ENCODE measurements around the gene CD40. TPM values are rescaled to one million over a fixed set of nuclear protein-coding genes. Genes with fewer than 3 reads are reported as not detected.

CD40 gene
- total RNA-seq, 3 donors from 2014 or later = 7.6 to 29.2 (median 10.6) TPM

DNA sequence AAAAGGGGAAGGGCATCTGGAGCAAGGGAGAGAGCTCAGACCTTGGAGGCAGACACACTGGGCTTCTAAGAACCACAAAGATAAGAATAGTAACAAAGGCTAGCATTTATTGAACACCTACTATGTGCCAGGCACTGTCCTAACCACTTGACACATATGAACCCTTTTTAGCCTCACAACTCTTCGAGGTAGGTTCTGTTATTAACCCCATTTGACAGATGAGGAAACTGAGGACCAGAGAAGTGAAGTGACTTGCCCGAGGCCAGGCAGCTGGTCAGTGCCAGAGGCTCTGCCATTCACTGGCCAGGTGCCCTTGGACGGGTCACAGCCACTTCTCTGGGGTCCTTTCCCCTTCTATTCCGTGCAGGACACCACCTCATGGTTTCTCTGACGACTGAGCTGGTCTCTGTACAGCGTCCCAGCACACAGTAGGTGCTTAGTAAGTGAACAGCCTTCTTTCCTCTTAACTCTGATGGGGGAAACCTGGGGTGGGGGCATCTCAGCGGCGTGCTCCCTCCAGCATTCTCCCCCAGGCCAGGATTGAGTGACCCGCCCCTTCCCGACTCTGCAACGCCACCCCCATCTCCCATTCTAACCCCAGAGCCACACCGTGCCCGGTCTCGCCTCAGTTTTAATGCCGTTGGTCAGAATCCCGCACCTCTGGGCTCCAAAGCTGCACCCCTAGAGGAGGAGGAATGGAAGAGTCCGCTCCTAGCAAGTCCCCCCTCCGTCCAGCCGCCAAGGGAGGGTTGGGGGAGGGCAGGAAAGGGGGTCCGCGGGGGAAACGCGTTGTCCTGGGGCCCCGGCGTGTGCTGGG lies 55.7 kb downstream of the CD40 start:
- no peak overlapping the region for H3K4me3 Mint-ChIP-seq
- no peak for DNase-seq
- no peaks in the 10 kb centered on the region for H3K9me3 Mint-ChIP-seq
- H3K36me3 Mint-ChIP-seq (ENCODE audit: insufficient read depth) = no peaks in the 10 kb centered on the region
- no peaks in the 10 kb centered on the region for H3K4me1 Mint-ChIP-seq (ENCODE audit: low read depth)
- peaks cover 53% of the 10 kb centered on the region for H3K27me3 Mint-ChIP-seq (ENCODE audit: low read depth)
- peak in 1 of 2 donors; percentile 17 for ATAC-seq

DNA sequence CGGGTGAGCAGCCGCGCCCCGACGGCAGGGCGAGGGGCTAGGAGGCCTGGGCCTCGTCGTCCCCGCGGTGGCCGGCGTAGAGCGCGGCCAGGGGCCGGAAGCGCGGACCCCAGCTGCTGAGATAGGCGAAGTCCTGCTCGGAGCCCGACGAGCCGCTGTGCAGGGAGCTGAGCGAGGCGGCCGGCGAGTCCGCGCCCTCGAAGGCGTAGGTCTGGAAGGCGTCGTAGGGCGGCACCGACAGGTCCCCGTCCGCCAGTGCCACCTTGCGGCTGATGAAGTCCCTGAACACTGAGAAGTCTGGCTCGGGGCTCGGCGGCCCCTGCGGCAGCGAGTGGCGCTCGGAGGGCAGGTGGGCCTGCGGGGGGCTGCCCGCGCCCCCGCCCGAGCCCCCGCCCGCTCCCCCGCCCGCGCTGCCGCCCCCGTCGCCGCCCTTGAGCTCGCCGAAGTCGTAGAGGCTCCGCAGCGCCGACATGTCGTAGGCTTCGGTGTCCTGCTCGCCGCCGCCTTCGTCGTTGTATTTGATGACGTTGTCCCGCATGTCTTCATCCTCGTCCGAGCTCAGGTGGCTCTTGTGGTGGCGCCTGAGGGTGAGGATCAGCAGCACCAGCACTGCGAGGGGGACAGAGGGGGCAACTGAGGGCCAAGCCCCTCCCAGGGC lies 56.5 kb downstream of the CD40 start:
- Mint-ChIP-seq H3K4me3 (no peak overlapping the region), H3K9me3 (no peaks in the 10 kb centered on the region), H3K4me1 (ENCODE audit: low read depth) (no peaks in the 10 kb centered on the region), H3K27me3 (ENCODE audit: low read depth) (peaks cover 60% of the 10 kb centered on the region), H3K36me3 (ENCODE audit: insufficient read depth) (no peaks in the 10 kb centered on the region)
- peak; percentile 70 for DNase-seq
- peak; percentile 94 to 98 for ATAC-seq

DNA sequence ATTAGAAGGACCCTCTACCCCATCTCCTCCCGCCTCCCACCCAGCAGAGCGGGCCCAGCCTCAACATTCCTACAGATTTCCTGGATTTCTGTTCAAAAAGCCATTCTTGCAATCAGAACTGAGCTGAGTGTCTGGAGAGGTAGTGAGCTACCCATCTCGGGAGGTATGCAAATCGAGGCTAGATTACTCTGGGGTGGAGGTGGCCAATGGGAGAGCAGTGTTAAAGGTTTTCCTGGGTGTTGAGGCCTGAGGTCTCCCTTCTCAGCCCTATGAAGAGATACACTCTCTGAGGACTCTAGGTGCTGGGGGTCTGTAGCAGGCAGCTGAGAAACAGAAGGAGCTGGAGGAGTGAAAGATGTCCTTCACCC lies 57.0 kb downstream of the CD40 start:
- Mint-ChIP-seq H3K27me3 (ENCODE audit: low read depth) (peaks cover 64% of the 10 kb centered on the region), H3K4me1 (ENCODE audit: low read depth) (no peaks in the 10 kb centered on the region), H3K4me3 (no peak overlapping the region), H3K9me3 (no peaks in the 10 kb centered on the region), H3K36me3 (ENCODE audit: insufficient read depth) (no peaks in the 10 kb centered on the region)
- DNase-seq (no peak), ATAC-seq (no peak)

- DNase-seq (no peak), ATAC-seq (no peak)
- H3K27me3 Mint-ChIP-seq (ENCODE audit: low read depth) = peaks cover 60% of the 10 kb centered on the region
- H3K36me3 Mint-ChIP-seq (ENCODE audit: insufficient read depth) = no peaks in the 10 kb centered on the region
- H3K4me1 Mint-ChIP-seq (ENCODE audit: low read depth) = no peaks in the 10 kb centered on the region
- no peaks in the 10 kb centered on the region for H3K9me3 Mint-ChIP-seq
- no peak overlapping the region for H3K4me3 Mint-ChIP-seq
Measured at GRCh38 chr20:46176739-46177378, 58.7 kb downstream of the CD40 start.

DNA sequence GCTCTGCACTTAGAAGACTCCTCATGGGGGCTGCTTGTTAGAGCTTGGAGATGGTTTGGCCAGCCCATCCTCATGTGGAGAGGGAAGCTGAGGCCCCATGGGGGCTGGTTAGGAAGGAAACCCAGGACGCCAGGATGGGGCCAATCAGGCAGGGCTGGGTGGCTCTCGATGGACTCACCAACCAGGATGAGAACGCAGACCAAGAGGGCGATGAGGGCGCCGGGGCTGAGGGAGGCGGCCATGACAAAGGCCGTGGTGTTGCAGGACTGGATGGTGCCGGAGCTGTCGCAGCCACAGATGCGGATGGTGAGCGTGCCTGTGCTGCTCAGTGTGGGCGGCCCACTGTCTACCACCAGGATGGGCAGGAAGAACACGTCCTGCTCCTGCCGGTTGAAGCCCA lies 59.7 kb downstream of the CD40 start:
- no peaks in the 10 kb centered on the region for H3K9me3 Mint-ChIP-seq
- H3K4me1 Mint-ChIP-seq (ENCODE audit: low read depth) = no peaks in the 10 kb centered on the region
- H3K36me3 Mint-ChIP-seq (ENCODE audit: insufficient read depth) = no peaks in the 10 kb centered on the region
- DNase-seq (no peak), ATAC-seq (no peak)
- peaks cover 61% of the 10 kb centered on the region for H3K27me3 Mint-ChIP-seq (ENCODE audit: low read depth)
- H3K4me3 Mint-ChIP-seq = no peak overlapping the region

DNA sequence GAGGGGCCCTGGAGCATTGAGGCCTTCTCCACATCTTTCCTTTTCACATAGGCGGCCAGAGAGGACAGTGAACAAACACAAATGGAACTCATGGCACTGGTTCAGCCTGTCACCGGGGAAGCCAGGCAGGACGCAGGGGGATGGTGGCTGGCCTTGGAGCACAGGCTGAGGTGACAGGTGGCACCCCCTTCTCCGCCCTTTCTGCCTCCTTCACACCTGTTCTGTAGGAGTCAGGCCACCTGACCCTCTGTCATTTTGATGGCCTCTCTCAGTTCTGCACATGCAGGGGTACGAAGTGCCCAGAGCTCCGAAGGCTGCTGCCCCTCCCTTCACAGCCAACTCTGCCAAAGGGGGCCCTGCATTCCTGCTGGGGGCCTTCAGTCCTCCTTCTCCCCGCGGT lies 60.8 kb downstream of the CD40 start:
- H3K4me1 Mint-ChIP-seq (ENCODE audit: low read depth) = no peaks in the 10 kb centered on the region
- no peak for DNase-seq
- no peaks in the 10 kb centered on the region for H3K36me3 Mint-ChIP-seq (ENCODE audit: insufficient read depth)
- H3K27me3 Mint-ChIP-seq (ENCODE audit: low read depth) = peaks cover 51% of the 10 kb centered on the region
- H3K9me3 Mint-ChIP-seq = no peaks in the 10 kb centered on the region
- no peak for ATAC-seq
- H3K4me3 Mint-ChIP-seq = no peak overlapping the region

Other genes starting within 250 kb of the CD40 start
- gene ZSWIM1, start 237.1 kb upstream of the CD40 start, total RNA-seq = 10 to 100 TPM; 10.8 to 11.9 (median 10.9) TPM
- gene SPATA25, start 230.7 kb upstream of the CD40 start, total RNA-seq = under 1 TPM; 0.63 to 0.73 (median 0.73) TPM
- 1 to 10 TPM; 1.3 TPM for gene NEURL2, start 227.1 kb upstream of the CD40 start, total RNA-seq
- 10 to 100 TPM; 56.5 to 63.1 (median 57.3) TPM for gene CTSA, start 227.0 kb upstream of the CD40 start, total RNA-seq
- 1 to 10 TPM; 3.1 to 4.2 (median 3.3) TPM for gene PLTP, start 206.2 kb upstream of the CD40 start, total RNA-seq
- gene PCIF1, start 183.6 kb upstream of the CD40 start, total RNA-seq = 10 to 100 TPM; 24.4 to 28.9 (median 28.4) TPM
- gene ZNF335, start 146.1 kb upstream of the CD40 start, total RNA-seq = 10 to 100 TPM; 39.7 to 46.4 (median 41.6) TPM
- under 1 TPM in 2 of 3 donors, not detected in 1; 0.08 to 0.10 TPM for gene MMP9, start 109.4 kb upstream of the CD40 start, total RNA-seq
- not detected for gene SLC12A5, start 89.1 kb upstream of the CD40 start, total RNA-seq
- 10 to 100 TPM; 38.2 to 45.0 (median 43.3) TPM for gene NCOA5, start 28.4 kb upstream of the CD40 start, total RNA-seq
- gene CDH22, start 190.2 kb downstream of the CD40 start, total RNA-seq = not detected

All from activated T-cell treated with anti-CD3 and anti-CD28 coated beads, Interleukin-2, amount 50 U/mL, for 4 hours (primary cell).